Gastroesophageal sphincter (tissue), 3 donors: ENCODE results near the gene GALNT2.

Experiments
- POLR2A ChIP-seq, 2 donors: fragments of 450-650 bp; IDR thresholded peaks; one replicate each; pipeline ENCODE4 v1.6.1; 2017; ENCODE audit warnings: antibody characterized with exemption in 2 of 2, mild to moderate bottlenecking in 2 of 2, moderate library complexity in 1 of 2
- TF ChIP-seq, protein P1 (sequence below), 4 experiments: fragments of 200-600 bp in 2 of 4; fragments of 450-650 bp in 2 of 4; sonication (generic) in 1 of 4; IDR thresholded peaks; one replicate each; pipeline ENCODE4 v1.5.1; 2017 to 2019; ENCODE audit warnings: antibody characterized with exemption in 4 of 4, mild to moderate bottlenecking in 2 of 4, moderate library complexity in 2 of 4

DNA sequence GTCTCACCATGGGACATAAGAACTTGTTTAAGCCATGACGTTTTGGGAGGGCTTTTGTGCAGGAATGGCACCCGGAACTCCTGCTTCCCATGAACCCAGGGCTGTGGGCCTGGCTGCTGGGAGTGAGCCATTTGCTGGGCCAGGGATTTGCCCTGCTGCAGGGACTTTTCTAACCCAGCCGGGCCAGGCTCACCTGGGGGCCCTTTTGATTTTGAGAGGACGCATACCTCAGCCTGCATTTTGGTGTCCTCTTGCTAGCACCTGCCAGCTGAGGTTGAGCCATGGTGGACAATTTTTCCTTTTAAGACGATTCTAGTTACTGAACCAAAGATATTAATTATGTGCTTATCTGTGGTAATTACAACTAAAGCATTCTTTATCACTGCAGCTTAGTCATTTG lies 28.9 kb downstream of the GALNT2 start:
- TF ChIP-seq, protein P1, sequence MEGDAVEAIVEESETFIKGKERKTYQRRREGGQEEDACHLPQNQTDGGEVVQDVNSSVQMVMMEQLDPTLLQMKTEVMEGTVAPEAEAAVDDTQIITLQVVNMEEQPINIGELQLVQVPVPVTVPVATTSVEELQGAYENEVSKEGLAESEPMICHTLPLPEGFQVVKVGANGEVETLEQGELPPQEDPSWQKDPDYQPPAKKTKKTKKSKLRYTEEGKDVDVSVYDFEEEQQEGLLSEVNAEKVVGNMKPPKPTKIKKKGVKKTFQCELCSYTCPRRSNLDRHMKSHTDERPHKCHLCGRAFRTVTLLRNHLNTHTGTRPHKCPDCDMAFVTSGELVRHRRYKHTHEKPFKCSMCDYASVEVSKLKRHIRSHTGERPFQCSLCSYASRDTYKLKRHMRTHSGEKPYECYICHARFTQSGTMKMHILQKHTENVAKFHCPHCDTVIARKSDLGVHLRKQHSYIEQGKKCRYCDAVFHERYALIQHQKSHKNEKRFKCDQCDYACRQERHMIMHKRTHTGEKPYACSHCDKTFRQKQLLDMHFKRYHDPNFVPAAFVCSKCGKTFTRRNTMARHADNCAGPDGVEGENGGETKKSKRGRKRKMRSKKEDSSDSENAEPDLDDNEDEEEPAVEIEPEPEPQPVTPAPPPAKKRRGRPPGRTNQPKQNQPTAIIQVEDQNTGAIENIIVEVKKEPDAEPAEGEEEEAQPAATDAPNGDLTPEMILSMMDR (IDR thresholded peaks at IDR 0.05), result no peak
- TF ChIP-seq POLR2A (IDR thresholded peaks at IDR 0.05), result no peak
